ENCODE measurements around the gene FAM234A. TPM values are rescaled to one million over a fixed set of nuclear protein-coding genes. Genes with fewer than 3 reads are reported as not detected.

FAM234A gene
- 31.1 TPM for total RNA-seq

GRCh38 chr16:234468-235305 is at the start of gene FAM234A:
Gene FAM234A, plus strand, starts transcription at chr16:234821. Its CDS starts 19,593 bp downstream, at chr16:254414.

GRCh38 chr16:228852-229730 is 5.5 kb upstream of the FAM234A start, which contains the start of gene LUC7L:
Gene LUC7L, minus strand, starts transcription at chr16:229449. Its CDS starts 110 bp downstream, at chr16:229339.

GRCh38 chr16:275786-276232 is 41.2 kb downstream of the FAM234A start, which contains the start of gene RGS11:
Gene RGS11, minus strand, starts transcription at chr16:275944. Its CDS starts 33 bp downstream, at chr16:275911.

GRCh38 chr16:280552-280951 is 45.9 kb downstream of the FAM234A start, which contains the start of gene ARHGDIG:
Gene ARHGDIG, plus strand, starts transcription at chr16:280591. Its CDS starts 90 bp downstream, at chr16:280681.

GRCh38 chr16:283033-283805 is 48.6 kb downstream of the FAM234A start, which contains the start of gene PDIA2:
Gene PDIA2, plus strand, starts transcription at chr16:283164. Its CDS starts 6 bp downstream, at chr16:283170.

Other genes with a start within 250 kb of the FAM234A start
- gene POLR3K, start 181.2 kb upstream of the FAM234A start, total RNA-seq, result 7.4 TPM
- 26.1 TPM for gene SNRNP25, start 181.0 kb upstream of the FAM234A start, total RNA-seq
- 3.7 TPM for gene RHBDF1, start 162.2 kb upstream of the FAM234A start, total RNA-seq
- gene MPG, start 156.6 kb upstream of the FAM234A start, total RNA-seq, result 41.8 TPM
- gene NPRL3, start 96.1 kb upstream of the FAM234A start, total RNA-seq, result 11.3 TPM
- gene HBZ, start 82.2 kb upstream of the FAM234A start, total RNA-seq, result 1.2 TPM
- 31.1 TPM for gene HBM, start 68.8 kb upstream of the FAM234A start, total RNA-seq
- gene HBA2, start 61.9 kb upstream of the FAM234A start, total RNA-seq, result 2,023 TPM
- gene HBA1, start 58.1 kb upstream of the FAM234A start, total RNA-seq, result 1,158 TPM
- 7.8 TPM for gene HBQ1, start 54.4 kb upstream of the FAM234A start, total RNA-seq
- gene LUC7L, start 5.4 kb upstream of the FAM234A start, total RNA-seq, result 82.6 TPM
- 10.1 TPM for gene RGS11, start 41.1 kb downstream of the FAM234A start, total RNA-seq
- 68.7 TPM for gene ARHGDIG, start 45.8 kb downstream of the FAM234A start, total RNA-seq
- 12.5 TPM for gene PDIA2, start 48.3 kb downstream of the FAM234A start, total RNA-seq
- gene AXIN1, start 117.9 kb downstream of the FAM234A start, total RNA-seq, result 16.1 TPM
- 62.5 TPM for gene MRPL28, start 135.7 kb downstream of the FAM234A start, total RNA-seq
- 32.3 TPM for gene PGAP6, start 147.2 kb downstream of the FAM234A start, total RNA-seq
- 16.4 TPM for gene NME4, start 162.4 kb downstream of the FAM234A start, total RNA-seq
- gene DECR2, start 167.1 kb downstream of the FAM234A start, total RNA-seq, result 8.3 TPM
- 33.4 TPM for gene RAB11FIP3, start 190.8 kb downstream of the FAM234A start, total RNA-seq

Data from diencephalon (tissue), 1 donor.